Measurements from ENCODE around the gene DOP1B.

Gene DOP1B

GRCh38 chr21:36202726-36203602 lies 46.3 kb downstream of the DOP1B start:
- no peak for DNase-seq (ENCODE audit: low spot score)

GRCh38 chr21:36203603-36203889 lies 46.9 kb downstream of the DOP1B start:
- DNase-seq (ENCODE audit: low spot score): no peak

DNA sequence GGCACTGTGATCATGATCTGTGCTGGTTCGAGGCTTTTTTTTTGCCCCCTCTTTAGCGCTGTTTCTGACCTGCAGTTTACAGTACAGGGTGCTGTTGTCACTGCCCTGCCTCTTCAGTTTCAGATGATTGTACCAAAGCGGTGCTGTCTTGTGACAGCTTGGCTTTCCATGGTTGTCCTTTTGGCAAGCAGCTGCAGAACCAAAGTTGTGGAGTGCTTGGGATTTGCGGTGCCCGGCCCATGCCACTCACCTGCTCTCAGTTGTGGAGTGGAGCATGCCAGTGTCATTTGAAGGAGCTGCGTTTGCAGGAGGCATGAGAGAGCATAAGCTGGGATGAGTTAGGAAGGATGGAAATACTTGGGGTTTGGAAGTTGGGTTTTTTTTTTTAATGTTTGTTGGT lies 48.4 kb downstream of the DOP1B start:
- DNase-seq (ENCODE audit: low spot score): no peak

- DNase-seq (ENCODE audit: low spot score): no peak
These were observed 49.3 kb downstream of the DOP1B start for GRCh38 chr21:36205962-36206361.

All from NAMALWA (cell line).